WERI-Rb-1 (cell line): ENCODE data around the gene NRP2.

Experiments used
- DNase-seq: peaks from one replicate; pipeline ENCODE4 v3.0.0-alpha.2; 2020
- H3K27ac ChIP-seq: fragments of 250-450 bp; sonication (Bioruptor Pico); 2 replicates; pipeline ENCODE4 v1.5.1; 2020; ENCODE audit warnings: mild to moderate bottlenecking, moderate library complexity
- H3K27me3 ChIP-seq: fragments of 250-450 bp; sonication (Bioruptor Pico); 2 replicates; pipeline ENCODE4 v1.5.1; 2021; ENCODE audit warnings: mild to moderate bottlenecking, low read depth, moderate library complexity; ENCODE audit not compliant: insufficient read depth, severe bottlenecking
- H3K36me3 ChIP-seq: fragments of 250-450 bp; sonication (Bioruptor Pico); 2 replicates; pipeline ENCODE4 v1.5.1; 2020; ENCODE audit warnings: mild to moderate bottlenecking, moderate library complexity
- H3K4me3 ChIP-seq: 2 replicates; pipeline ENCODE4 v1.5.1; 2011; ENCODE audit warnings: low read depth, mild to moderate bottlenecking, control low read depth, low read length
- H3K9me3 ChIP-seq: fragments of 250-450 bp; sonication (Bioruptor Pico); 2 replicates; pipeline ENCODE4 v1.5.1; 2021; ENCODE audit warnings: mild to moderate bottlenecking, moderate library complexity; ENCODE audit not compliant: severe bottlenecking
- TF ChIP-seq, protein P1 (sequence below): IDR thresholded peaks from 2 replicates; pipeline ENCODE4 v1.5.1; 2011; ENCODE audit warnings: low read depth, mild to moderate bottlenecking, control low read depth, inconsistent platforms, low read length

NRP2 gene

DNA sequence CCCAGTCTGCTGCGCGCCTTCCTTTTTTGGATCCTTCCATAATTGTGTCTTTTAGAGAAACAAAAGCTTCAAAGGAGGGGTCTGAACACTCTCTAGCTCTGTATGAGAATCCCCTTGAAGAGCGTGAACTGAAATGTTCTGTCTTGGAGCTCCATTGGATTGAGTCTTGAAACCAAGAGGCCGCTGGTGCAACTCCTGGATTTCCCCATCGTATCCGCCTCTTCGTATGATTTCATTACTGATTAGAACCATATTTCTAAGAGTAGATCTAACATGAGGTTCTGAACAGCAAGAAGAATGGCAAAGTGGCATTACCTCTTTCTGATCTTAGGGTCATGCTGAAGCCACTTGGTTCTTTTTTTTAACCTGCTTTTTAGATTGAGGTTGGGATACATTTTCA lies 31.4 kb upstream of the NRP2 start:
- DNase-seq, result no peak
- Histone ChIP-seq H3K4me3 (no peak overlapping the region), H3K27me3 (no peaks in the 10 kb centered on the region), H3K27ac (no peak overlapping the region), H3K9me3 (no peaks in the 10 kb centered on the region), H3K36me3 (no peaks in the 10 kb centered on the region)
- TF ChIP-seq, protein P1, sequence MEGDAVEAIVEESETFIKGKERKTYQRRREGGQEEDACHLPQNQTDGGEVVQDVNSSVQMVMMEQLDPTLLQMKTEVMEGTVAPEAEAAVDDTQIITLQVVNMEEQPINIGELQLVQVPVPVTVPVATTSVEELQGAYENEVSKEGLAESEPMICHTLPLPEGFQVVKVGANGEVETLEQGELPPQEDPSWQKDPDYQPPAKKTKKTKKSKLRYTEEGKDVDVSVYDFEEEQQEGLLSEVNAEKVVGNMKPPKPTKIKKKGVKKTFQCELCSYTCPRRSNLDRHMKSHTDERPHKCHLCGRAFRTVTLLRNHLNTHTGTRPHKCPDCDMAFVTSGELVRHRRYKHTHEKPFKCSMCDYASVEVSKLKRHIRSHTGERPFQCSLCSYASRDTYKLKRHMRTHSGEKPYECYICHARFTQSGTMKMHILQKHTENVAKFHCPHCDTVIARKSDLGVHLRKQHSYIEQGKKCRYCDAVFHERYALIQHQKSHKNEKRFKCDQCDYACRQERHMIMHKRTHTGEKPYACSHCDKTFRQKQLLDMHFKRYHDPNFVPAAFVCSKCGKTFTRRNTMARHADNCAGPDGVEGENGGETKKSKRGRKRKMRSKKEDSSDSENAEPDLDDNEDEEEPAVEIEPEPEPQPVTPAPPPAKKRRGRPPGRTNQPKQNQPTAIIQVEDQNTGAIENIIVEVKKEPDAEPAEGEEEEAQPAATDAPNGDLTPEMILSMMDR, result no peak

DNA sequence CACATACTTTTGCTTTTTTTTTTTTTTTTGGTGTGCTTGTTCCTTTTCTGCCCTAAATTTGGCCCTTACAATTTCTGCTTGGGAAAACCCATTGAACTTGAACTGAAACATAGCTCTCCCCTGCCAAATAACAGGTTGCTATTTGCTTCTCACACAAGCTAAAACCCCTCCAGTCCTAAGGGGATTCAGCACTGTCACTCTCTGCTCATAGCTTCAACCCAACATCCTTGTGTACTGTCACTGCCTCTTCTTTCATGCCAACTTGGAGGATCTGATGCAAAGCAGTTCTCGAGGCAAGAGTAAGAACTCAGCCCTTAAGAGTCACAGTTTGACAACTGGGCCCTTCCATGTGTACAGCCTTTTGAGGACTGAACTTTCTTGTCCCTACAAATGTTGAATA lies 30.6 kb upstream of the NRP2 start:
- no peaks in the 10 kb centered on the region for H3K9me3 ChIP-seq
- H3K27me3 ChIP-seq, result no peaks in the 10 kb centered on the region
- H3K4me3 ChIP-seq, result no peak overlapping the region
- H3K36me3 ChIP-seq, result no peaks in the 10 kb centered on the region
- TF ChIP-seq, protein P1, result no peak
- no peak overlapping the region for H3K27ac ChIP-seq
- no peak for DNase-seq

GRCh38 chr2:205654878-205655605 lies 27.3 kb upstream of the NRP2 start:
- H3K9me3 ChIP-seq, result no peaks in the 10 kb centered on the region
- no peaks in the 10 kb centered on the region for H3K27me3 ChIP-seq
- TF ChIP-seq, protein P1, result no peak
- no peak overlapping the region for H3K4me3 ChIP-seq
- H3K36me3 ChIP-seq, result no peaks in the 10 kb centered on the region
- no peak for DNase-seq
- no peak overlapping the region for H3K27ac ChIP-seq

DNA sequence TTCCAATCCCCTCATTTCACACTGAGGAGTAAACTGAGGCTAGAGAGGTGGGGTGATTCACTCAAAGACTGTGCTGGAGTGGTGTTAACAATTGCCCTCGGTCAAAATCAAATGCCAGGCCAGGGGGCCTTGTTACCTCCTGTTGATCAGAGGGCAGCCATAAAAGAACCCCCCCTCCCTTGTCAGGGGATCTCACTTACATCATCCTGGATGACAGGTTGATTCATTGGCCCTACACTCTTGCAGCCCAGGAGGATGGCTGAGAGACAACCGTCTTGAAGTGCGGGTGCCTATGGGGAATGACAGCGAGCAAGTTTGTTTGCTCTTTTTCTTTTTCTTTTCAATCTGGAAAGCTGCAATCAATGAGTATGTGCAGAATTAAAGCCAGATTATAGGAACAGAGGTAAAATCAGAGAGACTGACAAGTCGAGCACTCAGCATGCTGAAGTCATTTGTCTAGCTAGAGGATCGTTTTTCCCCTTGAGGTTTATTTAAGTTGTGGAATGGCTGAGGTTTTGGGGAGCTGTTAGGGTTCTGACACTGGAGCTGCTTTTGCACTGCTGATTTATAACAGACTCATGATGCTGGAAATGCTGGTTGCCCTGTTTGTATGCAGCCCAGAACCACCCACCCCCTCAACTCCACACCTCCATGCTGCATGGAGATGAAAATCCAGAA lies 26.4 kb upstream of the NRP2 start:
- no peak for DNase-seq
- no peak overlapping the region for H3K4me3 ChIP-seq
- H3K27me3 ChIP-seq, result no peaks in the 10 kb centered on the region
- H3K9me3 ChIP-seq, result no peaks in the 10 kb centered on the region
- no peak overlapping the region for H3K27ac ChIP-seq
- no peaks in the 10 kb centered on the region for H3K36me3 ChIP-seq
- TF ChIP-seq, protein P1, result no peak

- Histone ChIP-seq H3K9me3 (no peaks in the 10 kb centered on the region), H3K36me3 (no peaks in the 10 kb centered on the region), H3K4me3 (no peak overlapping the region), H3K27ac (no peak overlapping the region), H3K27me3 (no peaks in the 10 kb centered on the region)
- DNase-seq, result no peak
- TF ChIP-seq, protein P1, result no peak
Observed at GRCh38 chr2:205656461-205656860, 25.8 kb upstream of the NRP2 start.
